ELF-1 (cell line): ENCODE measurements around the gene MARK3.
"Not testable (repeated sequence)": the region's sequence is repeated elsewhere in the genome, so short reads cannot be mapped to it uniquely, and the experiment has no call there.

ENCODE experiments used
- DNase-seq: peaks from one replicate; pipeline ENCODE4 v3.0.0-alpha.2; 2016; ENCODE audit warnings: low read depth, low spot score

Gene MARK3

DNA sequence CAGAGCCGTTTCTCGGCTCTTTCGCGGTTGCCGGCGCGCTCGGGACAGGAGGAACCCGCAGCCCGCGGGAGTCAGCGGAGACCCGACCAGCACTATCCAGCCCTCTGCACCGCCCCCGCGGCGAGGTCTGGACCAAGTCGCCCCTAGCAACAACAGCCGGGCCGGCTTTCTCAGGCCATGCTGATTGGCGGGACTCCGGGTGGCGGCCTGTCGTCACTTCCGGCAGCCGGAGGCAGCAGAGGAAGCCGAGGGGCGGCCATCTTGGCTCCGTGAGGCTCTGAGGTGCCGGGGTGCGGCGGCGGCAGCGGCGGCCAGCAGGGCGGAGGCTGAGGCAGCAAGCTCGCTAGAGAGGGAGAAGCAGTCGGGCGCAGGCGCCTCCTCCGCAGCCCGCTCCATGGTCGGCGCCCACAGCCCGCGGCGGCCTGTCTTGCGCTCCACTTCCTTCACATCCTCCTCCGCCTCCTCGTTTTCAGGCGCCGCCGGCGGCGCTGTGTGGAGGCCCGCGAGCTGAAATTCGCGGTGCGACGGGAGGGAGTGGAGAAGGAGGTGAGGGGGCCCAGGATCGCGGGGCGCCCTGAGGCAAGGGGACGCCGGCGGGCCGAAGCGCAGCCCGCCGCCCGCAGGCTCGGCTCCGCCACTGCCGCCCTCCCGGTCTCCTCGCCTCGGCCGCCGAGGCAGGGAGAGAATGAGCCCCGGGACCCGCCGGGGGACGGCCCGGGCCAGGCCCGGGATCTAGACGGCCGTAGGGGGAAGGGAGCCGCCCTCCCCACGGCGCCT, at the start of gene MARK3:
Gene MARK3 (plus strand): TSS at position 264 of the 777 bp plus-strand sequence. CDS start 615 bp downstream, outside the sequence.
- DNase-seq = peak; percentile 98

DNA sequence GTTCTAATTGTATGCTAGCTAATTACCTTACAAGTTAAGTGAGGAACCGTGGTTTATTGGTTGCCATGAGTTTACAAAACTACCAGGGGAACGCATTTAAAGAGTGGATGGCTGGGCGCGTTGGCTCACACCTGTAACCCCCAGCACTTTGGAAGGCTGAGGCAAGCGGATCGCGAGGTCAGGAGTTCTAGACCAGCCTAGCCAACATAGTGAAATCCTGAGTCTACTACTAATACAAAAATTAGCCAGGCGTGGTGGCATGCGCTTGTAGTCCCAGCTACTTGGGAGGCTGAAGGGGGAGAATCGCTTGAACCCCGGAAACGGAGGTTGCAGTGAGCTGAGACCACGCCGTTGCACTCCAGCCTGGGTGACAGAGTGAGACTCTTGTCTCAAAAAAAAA, 49.0 kb upstream of the MARK3 start:
- DNase-seq = no peak

DNA sequence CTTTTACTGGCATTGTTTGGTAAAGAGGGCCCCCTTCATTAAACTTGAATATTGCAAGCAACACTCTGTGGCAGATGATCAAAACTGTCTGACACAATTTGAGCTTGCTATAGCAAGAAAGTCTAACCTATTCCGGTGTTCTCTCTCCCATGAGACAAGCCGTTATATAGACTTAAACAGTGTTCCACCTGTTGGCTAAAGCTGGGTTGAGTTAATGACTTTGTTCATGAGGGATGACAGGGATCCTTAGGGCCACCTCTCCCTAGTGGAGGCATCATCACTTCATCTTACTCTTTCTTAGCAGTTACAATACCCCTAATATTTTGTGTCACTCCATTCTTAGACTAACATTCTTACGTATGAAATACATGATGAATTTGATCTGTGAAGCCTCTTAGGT, 47.4 kb upstream of the MARK3 start:
- DNase-seq = no peak

DNA sequence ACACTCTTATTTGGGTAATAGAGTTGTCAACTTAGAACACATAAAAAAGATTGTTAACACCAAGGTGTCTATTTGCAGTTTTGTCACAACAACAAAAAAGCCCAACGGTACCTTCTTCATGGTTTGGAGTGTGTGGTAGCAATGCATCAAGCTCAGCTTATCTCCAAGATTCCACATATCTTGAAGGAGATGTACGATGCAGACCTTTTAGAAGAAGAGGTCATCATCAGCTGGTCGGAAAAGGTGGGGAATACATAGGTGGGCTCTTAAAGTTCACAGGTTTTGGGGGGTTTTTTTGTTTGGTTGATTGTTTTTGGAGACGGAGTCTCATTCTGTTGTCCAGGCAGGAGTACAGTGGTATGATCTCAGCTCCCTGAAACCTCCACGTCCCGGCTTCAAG, 45.7 kb upstream of the MARK3 start:
- no peak for DNase-seq

DNA sequence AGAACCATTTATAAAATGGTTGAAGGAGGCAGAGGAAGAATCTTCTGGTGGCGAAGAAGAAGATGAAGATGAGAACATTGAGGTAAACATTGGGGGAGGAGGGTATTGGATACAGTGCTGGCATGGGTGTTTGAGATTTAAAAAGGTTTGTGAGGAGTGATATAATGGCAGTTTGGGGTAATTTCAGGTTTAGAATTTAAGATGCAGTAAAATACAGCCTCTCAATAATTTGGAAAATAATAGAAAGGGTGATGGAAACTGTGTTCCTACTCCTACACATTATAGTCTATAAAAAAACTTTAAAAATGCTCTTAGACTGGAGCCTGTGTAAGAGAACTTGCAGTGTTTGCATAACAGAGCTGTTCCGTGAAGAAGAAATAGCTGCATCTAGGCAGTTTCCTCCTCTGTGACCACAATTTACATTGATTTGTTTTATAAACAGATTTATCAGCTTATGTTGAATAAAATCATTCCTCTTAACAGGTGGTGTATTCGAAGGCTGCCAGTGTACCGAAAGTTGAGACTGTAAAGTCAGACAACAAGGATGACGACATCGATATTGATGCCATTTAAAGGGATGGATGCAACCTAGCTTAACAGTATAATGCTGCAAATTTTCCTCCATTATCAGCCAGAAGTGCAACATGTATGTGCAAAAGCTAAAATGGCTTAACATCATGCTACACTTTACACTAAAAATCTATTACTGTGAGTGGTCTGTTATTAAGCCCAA, 44.6 kb upstream of the MARK3 start:
- DNase-seq = no peak

DNA sequence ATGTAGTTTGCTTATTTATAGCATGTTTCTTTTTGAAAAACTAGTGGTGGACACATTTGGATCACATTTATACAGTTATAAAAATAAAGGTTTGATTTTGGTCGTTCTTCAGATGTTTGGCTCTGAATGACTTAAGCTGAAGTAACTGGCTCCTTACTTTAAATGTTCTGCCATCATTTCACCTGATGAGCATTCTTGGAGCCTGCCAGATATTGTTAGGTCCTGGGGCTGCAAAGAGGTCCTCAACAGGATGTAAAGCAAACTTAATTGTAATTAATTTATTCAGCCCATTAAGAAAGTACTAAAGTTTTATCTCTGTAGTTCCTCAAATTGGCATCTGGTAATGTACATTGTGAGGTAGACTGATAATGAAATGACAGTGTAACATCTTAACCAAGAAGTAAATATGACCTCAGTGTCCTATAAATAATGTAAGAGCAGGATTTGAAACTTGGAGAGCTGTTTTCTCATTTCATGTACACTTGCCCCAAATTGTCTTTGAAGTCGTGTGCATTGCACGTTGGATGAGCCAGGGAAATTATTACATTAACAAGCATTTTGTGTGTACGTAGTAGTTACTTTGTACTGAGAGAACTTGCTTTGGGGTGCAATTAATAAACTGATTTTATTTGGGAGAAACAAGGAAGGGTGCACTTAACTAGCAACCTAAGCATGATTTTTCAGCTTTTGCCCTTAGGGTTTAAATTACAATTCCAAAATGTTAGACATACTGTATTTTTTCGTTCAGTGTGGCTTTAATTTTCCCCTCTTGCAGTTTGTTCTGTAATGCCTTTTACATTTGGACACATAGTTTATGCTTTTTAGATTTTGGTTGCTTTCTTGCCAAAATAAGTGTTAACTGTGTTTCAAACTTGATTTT, 43.7 kb upstream of the MARK3 start:
- no peak for DNase-seq

DNA sequence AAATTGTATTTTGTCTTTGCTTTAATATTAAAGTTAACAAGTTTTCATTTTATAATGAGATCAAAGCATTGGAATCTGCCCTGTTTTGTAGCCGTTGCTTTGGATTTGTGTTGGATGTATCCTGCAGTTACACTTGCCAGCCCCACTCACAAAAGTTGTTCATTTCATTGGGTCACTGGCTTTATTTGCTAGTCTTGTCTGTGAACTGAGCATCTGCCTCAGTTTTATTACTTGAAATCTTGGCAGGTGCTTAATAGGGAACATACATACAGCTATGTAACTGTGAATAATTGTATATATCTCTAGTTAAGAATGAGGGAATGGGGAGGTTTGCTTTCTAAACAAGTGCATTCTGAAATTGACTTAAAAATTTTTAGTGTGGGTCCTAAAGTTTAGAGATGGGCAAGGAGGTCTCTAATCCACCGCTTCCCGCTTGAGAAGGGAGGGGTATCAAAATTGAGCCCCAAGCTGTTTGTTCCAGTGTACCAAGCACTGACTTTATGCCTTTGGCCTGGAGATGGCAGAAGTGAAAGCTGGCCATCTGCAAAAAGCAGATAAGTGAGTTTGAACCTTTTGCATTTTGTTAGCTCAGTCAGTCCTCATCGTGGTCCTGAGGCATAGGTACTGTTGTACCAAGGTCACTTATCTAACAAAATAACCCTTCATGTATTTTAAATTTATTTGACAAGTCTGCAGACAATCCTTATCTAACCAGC, 41.9 kb upstream of the MARK3 start:
- no peak for DNase-seq

DNA sequence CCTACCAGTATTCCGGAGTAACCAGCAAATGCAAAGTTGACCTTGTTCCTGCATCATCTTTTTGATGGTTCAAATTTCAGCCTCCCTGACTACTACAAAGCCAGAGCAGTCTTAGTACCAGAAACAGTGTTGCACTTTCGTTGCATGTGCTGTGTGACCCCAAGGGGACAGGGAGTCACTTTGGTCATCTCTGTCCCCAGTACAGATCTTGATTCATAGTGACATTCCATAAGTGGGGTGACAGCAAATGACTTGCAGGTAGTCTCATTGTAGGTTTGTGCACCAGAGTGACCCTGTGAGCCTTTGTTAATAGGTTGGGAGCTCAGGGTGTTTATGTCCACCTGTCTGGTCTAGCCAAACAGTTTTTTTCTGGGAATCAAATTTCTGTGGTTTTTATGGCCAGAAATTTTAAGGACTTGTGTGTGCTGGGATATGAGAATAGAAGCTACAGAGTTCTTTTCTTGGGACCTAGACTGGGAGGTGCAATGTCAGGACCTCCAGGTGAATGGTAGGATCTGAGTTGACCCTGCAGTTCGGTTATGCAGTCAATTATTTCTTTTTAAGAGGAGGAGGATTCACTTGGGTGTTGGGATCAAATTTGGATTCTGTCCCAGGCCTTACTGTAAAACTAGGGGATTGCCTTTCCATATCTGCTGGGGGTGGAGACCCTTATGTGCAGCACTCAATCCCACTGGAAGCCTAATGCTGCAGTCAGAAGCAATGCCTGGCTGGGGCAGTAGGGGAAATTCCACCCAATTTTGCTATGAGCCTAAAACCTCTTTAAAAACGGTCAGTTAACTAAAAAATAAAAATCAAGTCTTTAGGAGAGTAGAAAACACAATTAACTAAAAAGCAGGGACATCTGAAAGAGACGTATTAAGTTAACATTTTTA, 41.1 kb upstream of the MARK3 start:
- no peak for DNase-seq

DNA sequence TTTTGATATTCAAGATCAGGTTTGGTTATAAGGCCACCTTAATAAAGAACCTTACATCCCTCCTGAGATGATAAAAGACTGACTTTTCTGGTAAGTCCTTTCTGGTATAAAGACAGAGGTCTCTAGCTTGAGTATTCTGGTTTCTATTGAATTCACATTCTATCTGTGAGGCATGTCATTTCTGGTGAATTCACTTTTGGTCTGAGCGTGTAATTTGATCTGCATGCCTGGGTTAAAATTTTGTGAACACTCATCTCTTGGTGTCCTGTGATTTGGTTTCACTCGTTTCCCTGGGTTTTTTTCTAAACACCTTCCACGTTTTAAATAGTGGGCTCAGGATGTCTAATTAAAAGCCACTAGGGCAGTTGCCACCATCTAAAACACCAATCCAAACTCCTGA, 38.9 kb upstream of the MARK3 start:
- DNase-seq = no peak

DNA sequence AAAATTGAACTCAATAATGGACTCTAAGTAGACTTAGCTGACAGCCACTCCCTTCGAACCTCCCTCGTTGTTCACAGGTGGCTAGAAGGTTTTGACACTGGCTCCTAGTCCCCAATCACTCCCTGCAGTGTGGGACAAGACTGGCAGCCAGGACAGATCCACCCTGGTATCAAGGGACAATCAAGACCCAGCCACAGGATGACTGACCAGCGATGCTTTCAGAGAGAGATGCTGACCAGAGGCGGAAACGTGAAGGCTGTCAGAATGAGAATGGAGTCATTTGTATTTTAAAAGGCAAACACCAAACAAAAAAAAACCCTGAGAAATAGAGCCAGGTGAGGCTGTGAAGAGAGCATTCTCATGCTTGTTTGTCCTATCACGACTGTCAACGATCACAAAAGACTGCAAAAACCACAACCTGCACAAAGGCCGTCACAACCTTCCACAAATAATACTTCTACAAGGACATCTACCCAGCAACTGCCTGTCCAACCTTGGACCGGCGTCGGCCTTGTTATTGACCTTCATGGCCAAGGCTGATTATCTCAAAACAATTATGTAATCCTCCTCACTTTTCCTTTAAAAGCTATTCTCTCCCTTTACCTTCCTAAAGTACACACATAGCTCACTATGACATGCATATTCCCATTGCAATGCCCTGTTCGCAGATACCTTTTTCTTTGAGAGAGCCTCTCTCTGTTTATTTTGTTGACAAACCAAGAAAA, 38.0 kb upstream of the MARK3 start:
- no peak for DNase-seq

DNA sequence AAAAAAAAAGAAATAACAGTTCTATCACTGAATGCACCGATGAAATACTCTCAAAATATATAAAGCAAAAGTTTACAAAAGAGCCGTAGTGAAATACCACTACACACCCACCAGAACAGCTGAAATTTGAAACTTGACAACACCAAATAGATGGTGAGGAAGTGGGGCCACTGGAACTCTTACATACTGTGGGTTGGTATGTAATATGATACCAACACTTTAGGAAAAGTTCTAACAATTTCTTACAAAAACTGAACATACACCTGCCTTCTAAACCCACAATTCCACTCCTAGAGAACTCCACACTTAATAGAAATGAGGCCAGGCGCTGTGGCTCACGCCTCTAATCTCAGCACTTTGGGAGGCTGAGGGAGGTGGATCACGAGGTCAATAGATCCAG, 37.1 kb upstream of the MARK3 start:
- no peak for DNase-seq

DNA sequence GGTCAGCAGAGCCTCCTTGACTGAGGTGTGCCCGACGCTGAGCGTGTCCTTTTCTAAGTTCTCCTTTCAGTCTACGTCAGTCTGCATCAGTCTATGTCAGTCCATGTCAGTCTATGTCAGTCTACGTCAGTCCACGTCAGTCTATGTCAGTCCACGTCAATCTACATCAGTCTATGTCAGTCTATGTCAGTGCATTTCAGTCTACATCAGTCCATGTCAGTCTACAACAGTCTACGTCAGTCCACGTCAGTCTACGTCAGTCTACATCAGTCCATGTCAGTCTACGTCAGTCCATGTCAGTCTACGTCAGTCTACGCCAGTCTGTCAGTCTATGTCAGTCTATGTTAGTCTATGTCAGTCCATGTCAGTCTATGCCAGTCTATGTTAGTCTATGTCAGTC, 35.2 kb upstream of the MARK3 start:
- DNase-seq = no peak

DNA sequence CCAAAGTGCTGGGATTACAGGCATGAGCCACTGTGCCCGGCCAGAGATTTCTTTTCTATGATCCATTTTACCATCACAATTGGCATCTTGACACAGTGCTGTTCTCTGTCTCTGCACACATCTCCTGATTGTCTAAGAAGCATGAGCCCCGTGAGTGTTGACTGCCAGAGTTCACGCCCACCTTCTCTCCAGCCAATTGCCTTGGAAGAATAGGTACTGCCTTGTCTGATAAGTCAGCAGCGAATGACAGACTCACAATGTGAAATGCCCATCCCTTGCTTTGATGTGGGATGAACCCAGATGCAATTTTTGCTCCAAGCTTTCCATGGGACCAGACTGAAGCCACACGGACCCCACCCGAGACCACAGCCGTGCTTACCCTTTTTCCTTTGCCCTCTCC, 31.9 kb upstream of the MARK3 start:
- no peak for DNase-seq

DNA sequence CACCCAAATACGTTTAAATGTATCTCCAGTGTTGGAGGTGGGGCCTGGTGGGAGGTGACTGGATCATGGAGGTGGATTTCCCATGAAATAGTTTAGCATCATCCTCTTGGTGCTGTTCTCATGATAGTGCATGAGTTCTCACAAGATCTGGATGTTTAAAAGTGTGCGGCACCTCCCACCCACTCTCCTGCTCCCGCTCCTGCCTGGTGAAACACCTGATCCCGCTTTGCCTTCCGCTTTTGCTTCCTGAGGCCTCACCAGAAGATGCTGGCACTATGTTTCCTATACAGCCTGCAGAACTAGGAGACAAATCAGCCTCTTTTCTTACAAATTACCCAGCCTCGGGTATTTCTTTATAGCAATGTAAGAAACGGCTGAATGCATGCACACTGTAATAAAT, 31.1 kb upstream of the MARK3 start:
- DNase-seq = no peak

DNA sequence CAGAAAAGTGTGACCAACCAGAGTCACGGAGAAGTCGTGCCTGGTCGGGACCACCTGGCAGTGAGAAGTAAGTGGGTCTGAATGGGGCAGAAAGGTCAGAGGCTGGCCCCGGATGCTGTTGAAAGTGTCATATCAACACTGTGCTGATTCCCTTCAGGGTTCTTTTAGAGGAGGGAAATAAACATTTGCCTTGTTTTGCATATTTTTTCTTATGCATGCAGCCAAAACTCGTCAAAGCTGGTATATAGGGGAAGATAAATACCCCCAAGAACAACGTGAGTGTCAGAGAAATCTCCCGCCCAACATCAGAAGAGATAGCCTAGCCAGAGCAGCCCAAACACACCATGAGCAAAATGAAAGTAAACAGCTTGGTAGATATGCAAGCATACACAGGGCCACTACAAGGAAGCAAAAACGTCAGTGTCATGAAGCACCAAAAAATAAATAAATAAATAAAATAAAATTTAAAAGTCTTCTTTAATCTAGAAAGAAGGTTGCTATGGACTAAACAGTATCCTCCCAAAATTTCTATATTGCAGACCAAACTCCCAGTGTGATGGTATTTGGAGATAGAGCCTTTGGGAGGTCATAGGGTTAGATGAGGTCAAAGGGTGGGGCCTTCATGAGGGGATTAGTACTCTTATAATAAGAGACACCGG, 29.1 kb upstream of the MARK3 start:
- DNase-seq = no peak

DNA sequence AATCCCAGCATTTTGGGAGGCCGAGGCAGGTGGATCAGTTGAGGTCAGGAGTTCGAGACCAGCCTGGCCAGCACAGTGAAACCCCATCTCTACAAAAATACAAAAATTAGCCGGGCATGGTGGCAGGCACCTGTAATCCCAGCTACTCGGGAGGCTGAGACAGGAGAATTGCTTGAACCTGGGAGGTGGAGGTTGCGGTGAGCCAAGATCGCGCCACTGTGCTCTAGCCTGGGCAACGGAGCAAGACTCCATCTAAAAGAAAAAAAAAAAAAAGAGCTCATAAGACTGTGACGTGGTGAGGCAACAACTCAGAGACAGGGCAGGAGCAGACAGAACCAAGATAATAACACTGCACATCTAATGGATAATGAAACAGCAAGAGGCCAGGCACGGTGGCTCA, 27.7 kb upstream of the MARK3 start:
- not testable (repeated sequence) for DNase-seq

DNA sequence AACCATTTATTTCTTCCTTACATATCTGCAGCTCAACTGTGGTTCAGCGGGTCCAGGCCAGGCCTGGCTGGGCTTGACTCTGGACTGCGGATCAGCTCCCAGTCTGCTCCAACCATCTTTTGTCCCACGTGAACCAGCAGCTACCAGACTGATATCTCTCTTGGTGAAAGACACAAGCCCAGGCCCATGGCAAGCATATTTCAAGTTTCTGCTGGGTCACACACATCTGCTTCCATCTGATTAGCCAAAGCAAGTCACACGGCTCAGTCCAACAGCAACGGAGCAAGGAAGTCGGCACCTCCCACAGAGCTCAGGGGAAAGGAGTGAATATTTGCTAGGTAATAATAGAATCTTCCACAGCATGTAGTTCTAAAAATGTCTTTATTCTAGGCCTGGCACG, 24.7 kb upstream of the MARK3 start:
- no peak for DNase-seq

DNA sequence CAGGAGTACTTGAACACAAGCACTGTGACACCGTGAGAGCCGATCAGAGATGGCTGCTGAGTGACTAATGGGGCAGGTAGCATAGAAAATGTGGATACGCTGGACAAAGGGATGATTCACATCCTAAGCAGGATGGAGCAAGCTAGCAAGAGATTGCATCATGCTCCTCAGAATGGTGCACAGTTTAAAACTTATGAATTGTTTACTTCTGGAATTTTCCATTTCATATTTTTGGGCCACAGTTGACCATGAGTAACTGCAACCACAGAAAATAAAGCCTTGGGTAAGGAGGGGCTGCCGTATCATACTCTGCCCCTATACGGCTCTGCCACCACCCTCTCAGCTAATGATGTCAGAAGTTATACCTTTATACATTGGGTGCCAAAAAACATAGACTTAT, 23.3 kb upstream of the MARK3 start:
- DNase-seq = no peak

DNA sequence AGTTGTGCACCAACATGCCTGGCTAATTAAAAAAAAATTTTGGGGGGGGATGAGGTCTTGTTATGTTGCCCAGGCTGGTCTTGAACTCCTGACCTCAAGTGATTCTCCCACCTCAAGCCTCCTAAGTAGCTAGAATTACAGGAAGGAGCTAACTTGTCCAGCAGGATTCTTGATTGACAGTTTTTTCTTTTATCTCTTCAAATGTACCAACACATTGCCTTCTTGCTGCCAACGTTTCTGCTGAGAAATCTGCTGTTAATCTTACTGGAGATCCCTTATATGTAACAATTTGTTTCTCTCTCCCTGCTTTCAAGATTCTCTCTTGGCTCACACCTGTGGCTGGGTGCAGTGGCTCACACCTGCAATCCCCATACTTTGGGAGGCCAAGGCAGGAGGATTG, 22.4 kb upstream of the MARK3 start:
- DNase-seq = no peak
